AG04449 (cell line): Measurements from ENCODE around the gene COL4A1.

Experiments
- CTCF ChIA-PET: fragments of 350-600 bp; formaldehyde crosslinking; extraction: SDS; loops from one replicate; lab custom pipeline; 2021; ENCODE audit warnings: antibody characterized with exemption; lab: Yijun Ruan, JAX
- POLR2A ChIA-PET: fragments of 400-600, 350-600 bp; formaldehyde crosslinking; extraction: SDS; loops from one replicate; lab custom pipeline; 2020; ENCODE audit warnings: antibody characterized with exemption, inconsistent platforms; lab: Yijun Ruan, JAX
- DNase-seq: peaks from one replicate; pipeline ENCODE4 v3.0.0-alpha.2; 2010; ENCODE audit warnings: low read depth, low spot score
- H3K4me3 ChIP-seq: 2 replicates; pipeline ENCODE4 v1.5.1; 2011; ENCODE audit warnings: low read depth, mild to moderate bottlenecking, control low read depth, low read length
- CTCF ChIP-seq: IDR thresholded peaks from one replicate; pipeline ENCODE4 v1.5.1; 2011; ENCODE audit warnings: mild to moderate bottlenecking, moderate library complexity, low read length, control low read depth, inconsistent platforms; ENCODE audit not compliant: insufficient read depth; ENCODE audit errors: missing control alignments

COL4A1 gene

DNA sequence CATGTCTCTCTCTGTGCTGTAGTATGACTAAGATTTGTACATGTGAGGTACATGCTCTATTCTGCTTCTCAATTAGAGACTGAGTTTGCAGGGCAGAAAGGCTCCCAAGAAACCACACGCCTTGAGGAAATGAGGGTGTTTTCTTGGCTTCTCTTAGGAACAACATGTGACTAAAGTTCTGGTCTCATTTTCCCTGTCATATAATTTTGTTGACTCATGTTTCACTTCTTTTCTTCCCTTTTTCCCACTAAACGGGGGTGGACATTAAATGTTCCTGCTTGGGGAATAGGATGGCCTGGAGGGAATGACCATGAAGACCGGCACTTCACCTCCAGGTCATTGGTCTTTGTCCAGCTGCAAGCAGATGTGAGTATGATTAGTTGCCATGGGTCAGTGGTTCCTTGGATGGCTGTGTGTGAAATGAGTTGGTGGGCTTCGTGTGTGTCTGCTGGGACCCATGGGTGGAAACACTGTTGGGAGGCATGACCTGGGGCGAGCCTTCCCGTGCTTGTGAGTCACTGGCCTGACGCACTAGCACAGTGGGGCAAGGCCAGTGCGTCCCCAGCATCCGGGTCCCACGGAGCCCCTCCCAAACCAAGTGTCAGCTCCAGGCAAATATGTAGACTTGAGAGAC is 56.6 kb downstream of the COL4A1 start:
- no peak for TF ChIP-seq CTCF
- no peak overlapping the region for H3K4me3 ChIP-seq
- no peak for DNase-seq
- ChIA-PET POLR2A (no interaction called here), CTCF (interaction anchor here (1.3 to 1.4 kb wide), 2 partner anchors 9 to 17 kb away, joined by 4 to 5 read pairs; no protein-coding TSS in a partner anchor)

GRCh38 chr13:110249326-110249725 is 57.6 kb downstream of the COL4A1 start:
- CTCF ChIA-PET, result interaction anchor here (0.6 to 3.0 kb wide), 5 partner anchors 10 to 163 kb away, joined by 3 to 18 read pairs (median 5); no protein-coding TSS in a partner anchor
- POLR2A ChIA-PET, result no interaction called here
- DNase-seq, result no peak
- H3K4me3 ChIP-seq, result no peak overlapping the region
- no peak for TF ChIP-seq CTCF

DNA sequence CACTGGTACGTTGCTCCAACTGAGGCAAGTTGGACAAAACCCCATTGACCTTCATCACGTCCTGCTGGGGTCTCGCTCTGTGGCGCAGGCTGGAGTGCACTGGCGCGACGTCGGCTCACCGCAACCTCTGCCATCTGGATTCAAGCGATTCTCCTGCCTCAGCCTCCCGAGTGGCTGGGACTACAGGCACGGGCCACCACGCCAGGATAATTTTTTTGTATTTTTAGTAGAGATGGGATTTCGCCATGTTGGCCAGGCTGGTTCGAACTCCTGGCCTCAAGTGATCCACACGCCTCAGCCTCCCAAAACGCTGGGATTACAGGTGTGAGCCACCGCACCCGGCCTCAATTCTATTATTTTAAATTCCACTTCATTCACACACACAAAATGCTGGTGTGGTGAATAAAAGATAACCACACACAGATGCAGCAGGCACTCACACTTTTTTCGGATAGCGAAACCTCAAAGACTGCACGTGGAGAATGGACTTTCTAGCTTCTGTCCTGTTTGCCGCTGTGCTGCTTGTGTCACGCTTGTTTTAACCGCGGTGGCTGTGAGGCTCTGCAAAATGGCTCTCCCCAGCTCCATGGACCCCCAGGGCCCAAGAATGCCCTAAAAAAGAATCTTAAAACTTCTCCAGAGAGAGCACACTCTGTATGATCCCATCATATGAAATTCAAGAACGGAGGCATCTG is 58.4 kb downstream of the COL4A1 start:
- POLR2A ChIA-PET, result interaction anchor here (1.9 kb wide), 1 partner anchor 58 kb away, joined by 8 read pairs; the partner anchor contains the start of genes COL4A1 and COL4A2
- CTCF ChIA-PET, result interaction anchor here (1.0 to 3.0 kb wide), 12 partner anchors 10 to 170 kb away, joined by 3 to 31 read pairs (median 6); no protein-coding TSS in a partner anchor
- no peak overlapping the region for H3K4me3 ChIP-seq
- no peak for DNase-seq
- no peak for TF ChIP-seq CTCF

- H3K4me3 ChIP-seq, result no peak overlapping the region
- no peak for TF ChIP-seq CTCF
- ChIA-PET CTCF (interaction anchor here (0.6 to 3.1 kb wide), 33 partner anchors 9 to 369 kb away, joined by 3 to 31 read pairs (median 6); partner anchors contain the start of gene NAXD), POLR2A (no interaction called here)
- no peak for DNase-seq
Measured at GRCh38 chr13:110246530-110246929, 60.4 kb downstream of the COL4A1 start.

GRCh38 chr13:110245416-110245899 is 61.5 kb downstream of the COL4A1 start:
- no peak for TF ChIP-seq CTCF
- DNase-seq, result no peak
- ChIA-PET POLR2A (interaction anchor here (0.6 kb wide), 1 partner anchor 791 kb away, joined by 3 read pairs; no protein-coding TSS in a partner anchor), CTCF (interaction anchor here (0.9 to 3.1 kb wide), 7 partner anchors 8 to 210 kb away, joined by 3 to 31 read pairs (median 6); no protein-coding TSS in a partner anchor)
- no peak overlapping the region for H3K4me3 ChIP-seq
